Glomerular visceral epithelial cell (primary cell): Measurements from ENCODE around the gene WDR45.
A peak's percentile ranks its signal among the peaks of the same experiment; 100 is the strongest.

Source experiments
- DNase-seq: peaks from one replicate; pipeline ENCODE4 v3.0.0-alpha.2; 2016; ENCODE audit errors: extremely low spot score

Gene WDR45

DNA sequence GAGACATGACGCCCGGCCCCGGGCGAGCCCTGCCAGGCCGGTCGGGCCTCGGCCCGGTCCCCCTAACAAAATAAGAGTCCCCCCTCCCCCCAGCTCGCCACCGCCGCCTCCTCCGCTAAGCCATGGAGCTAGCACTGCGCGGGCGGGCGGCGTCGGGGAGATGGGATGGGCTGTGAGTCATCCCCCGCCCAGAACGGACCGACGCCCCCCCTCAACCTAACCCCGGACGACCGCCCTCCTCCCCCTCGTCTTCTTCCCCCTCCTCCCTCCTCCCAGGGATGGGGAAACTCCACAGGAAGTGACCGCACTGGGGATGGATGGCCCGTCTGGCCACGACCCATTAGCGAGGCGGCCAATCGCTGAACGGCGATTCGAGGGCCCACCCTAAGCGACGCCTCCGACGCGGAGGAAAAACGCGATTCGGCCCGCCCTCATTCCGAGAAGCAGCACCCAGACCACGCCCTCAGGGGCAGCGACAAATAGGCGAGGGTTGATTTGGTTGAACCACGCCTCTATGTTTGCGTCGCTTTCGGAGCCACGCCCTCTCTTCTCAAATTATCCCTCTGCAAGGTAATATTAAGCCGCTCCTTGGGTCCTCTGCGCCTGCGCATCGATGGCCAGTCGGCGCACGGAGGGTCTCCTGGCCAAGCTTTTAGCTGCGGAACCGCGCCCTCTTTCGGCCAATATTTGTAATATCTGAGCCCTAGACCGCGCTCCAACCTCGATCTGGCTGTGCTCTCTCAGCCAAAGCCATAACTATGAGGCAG lies 36.3 kb downstream of the WDR45 start, which contains the start of gene TFE3:
Gene TFE3, minus strand, starts transcription at position 138 of the 767 bp plus-strand sequence. Its CDS starts 131 bp downstream, at position 7.
- DNase-seq = peak; percentile 98

DNA sequence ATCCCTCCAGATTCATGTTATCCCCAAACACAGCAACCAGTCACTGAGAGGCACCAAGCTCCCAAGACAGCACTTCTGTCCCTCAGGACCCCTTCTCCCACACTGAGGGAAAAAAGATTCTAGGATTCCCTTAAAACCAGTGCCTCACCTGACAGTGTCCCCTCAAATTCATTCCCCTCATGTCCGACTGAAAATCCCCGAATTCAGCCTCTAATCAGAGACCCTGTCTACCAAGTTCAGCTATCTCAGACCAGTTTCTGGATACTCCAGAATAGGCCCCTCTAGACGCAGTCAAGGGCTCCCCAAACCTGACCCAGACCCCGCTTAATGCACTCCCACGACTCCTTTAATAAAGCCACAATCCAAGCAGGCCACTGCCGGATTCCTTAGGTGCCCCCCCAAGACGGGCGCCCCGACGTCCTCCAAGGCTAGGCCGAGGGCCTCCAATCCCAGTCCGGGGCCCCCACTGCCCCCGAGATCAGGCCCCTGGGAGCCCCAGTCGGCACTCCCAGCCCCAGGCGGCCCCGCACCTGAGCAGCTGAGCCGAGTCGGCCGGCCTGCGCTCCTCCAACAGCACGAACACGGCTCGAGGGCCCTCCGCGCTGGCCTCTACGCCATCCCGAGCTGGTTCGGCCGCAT lies 37.0 kb downstream of the WDR45 start:
- DNase-seq = peak; percentile 5

DNA sequence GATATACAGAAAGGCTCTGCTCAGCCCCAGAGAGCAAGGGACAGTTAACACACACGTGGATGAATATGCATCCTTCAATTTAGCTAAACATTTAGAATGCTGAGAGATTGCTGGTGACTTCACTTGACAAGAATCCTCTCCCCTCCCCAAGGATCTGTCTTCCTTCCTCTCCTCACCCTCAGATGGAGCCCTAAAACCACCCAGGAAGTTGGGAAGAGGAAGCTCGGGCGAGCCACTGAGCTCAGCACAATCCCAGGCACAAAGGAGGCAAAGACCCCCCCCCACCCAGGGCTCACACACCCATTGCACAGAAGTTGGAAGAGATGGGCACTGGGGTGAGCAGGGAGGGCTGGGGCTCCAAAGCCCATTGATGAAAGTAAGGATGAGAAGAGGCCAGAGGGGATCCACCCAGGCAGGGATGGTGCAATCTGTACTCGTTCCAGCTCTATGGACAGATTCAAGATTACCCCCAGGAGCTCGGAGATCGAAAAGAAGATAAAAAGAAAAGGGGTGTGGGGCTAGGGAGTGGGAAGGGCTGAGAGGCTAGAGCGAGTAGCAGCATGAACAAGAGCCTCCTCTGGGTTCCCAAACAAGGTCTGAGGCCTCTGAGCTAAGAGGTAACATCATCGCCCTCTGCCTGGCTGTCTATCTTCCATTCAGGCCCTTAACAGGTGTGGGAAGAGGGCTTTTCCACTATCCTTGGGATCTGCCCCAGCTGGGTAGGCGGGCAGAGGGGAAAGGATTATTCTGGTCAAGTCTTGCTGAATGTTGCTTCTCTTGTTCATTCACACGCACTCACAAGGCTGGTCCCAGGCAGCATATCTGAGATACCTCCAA lies 37.7 kb downstream of the WDR45 start:
- DNase-seq = peak; percentile 60

DNA sequence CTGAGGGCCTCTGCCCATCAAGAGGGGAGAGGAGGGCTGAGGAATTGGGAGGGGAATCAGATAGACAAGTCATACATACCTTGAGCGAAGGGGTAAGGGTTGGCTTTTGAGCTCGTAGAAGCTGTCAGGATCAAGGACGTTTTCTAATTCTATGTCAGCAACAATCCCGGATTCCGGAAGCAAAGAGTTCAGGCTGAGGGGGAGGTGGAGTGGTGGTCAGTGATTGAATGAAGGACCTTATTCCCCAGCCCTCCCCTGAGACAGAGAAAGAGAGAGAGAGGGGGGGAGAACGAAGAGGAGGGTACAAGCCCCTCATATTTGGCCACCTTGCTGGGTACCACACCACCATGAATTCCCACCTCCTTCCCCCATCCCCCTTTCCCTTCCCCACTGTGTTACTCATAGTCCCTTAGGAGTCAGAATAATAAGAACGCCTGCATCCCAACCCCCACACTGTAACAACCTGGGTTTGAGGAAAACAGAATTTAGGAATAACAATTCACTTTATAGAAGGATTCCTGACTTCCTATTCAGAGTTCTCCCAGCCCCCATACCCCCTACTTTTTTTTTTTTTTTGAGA lies 39.2 kb downstream of the WDR45 start:
- DNase-seq = no peak

DNA sequence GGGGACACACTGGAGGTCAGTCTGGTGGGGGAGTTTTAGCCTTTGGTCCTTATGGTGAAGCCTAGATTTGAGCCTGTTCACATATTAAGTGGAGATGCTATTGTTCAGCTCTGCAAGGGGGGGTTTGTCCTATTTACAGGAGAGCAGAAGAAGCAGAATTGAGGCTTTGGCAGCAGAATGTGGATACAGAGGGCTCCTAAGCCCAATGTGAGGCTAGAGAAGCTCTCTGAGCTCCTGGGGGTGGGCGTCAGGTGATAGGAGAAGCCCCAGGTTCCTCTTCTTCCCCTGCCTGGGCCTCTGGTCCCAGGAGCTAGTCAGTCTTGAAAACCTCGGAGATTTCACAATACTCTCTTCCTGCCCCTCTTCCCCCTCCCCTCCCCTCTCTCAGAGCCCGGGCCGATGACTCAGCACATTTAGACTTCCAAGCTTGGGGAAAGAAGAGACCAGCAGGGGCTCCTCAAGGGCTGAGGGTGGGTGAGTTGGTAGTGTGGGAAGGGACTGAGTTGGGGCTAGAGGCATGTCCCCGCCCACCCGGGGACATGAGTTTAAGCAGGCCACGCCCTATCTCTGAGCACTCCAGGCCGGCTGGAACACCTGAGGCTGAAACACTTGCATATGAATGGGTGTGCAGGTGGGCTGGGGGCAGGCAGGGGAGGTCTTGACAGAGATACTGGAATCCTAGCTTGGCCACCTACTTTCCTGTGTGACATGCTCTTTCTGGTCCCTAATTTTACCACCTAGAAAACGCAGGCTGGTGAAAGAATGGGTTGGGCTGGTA lies 39.9 kb downstream of the WDR45 start:
- DNase-seq = peak; percentile 90

DNA sequence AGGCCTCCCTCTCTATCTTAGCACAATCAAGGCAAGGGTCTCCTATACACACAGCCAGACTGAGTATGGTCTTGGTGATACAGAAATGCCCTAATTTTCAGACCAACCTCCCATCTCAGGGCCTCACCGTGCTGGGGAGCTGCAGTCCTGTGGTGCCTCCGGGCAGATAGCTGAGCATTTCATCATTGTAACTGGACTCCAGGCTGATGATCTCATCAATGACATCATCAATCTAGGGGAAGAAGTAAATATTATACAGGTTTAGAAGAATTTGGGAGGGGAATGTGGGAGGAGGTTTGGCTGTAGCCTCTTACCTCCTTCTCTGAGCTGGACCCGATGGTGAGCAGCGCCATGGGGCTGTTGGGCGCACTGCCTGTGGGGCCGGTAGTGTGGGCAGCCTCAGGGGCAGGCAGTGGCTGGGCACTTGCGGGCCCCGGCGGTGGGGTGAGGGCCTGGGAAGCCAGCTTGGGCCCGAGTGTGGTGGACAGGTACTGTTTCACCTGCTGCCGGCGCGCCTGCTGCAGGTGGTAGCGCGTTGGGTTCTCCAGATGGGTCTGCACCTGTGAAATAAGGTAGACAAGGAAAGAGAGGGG lies 41.7 kb downstream of the WDR45 start:
- DNase-seq = no peak

DNA sequence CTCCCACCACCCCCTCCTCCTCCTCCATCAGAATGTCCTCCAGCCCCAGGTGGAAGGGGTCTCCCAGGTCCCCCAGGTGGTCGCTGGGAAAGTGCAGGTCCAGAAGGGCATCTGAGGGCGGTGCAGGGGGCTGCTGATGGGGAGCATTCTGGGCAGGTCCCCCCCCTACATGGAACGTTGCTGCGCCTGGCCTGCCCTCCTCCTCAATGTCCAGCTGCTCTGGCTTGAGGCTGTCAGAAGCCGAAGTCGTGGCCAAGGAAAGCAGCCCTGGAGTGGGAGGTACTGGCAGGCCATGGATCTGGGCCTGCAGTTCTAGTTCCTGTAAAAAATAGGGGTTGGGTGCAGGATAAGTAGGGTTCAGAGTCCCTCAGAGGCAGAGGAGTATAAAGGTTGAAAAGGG lies 49.4 kb downstream of the WDR45 start:
- DNase-seq = no peak

DNA sequence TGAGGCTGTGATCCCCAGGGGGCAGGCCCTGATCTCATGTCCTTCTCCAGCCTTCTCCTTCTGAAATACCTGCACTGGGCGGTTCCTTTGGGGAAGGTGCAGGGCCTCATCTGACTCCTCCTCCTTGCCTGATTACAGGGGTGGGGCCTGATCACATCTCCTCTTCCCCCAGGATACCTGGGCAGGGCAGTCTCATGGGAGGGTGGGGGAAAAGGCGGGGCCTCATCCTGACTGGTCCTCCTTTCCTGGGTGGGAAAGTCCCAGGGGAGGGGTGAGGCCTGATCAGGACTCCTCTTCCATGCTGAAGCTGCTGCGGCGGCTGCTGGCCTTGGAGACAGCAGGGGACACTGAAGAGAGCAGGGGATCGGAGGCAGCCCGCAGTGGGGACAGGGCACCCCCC lies 49.8 kb downstream of the WDR45 start:
- DNase-seq = no peak
